Endothelial cell of umbilical vein (primary cell): ENCODE data around the gene GALNT17. TPM values are rescaled to one million over a fixed set of nuclear protein-coding genes. Genes with fewer than 3 reads are reported as not detected.

Experiments
- BruUV-seq: library from RNA; stranded (reverse); fragments of 400-500 nt; replicated peaks from 2 replicates; lab custom pipeline; 2021; lab: Mats Ljungman, UMichigan
- CTCF ChIA-PET: fragments of 300-600, 350-600 bp; sonication (Branson Sonifier 250); formaldehyde crosslinking; loops from one replicate; lab custom pipeline; 2021; ENCODE audit warnings: antibody characterized with exemption, inconsistent platforms; lab: Charles Lee
- POLR2A ChIA-PET: fragments of 300-600, 350-600 bp; sonication (Branson Sonifier 250); formaldehyde crosslinking; loops from one replicate; lab custom pipeline; 2021; ENCODE audit warnings: antibody characterized with exemption, inconsistent platforms; lab: Charles Lee
- DNase-seq: peaks from one replicate; pipeline ENCODE4 v3.0.0-alpha.2; 2011; ENCODE audit warnings: low read depth, low spot score
- FAIRE-seq: peaks from 2 replicates; lab custom pipeline; 2011; peaks lifted over from hg19 to GRCh38; lab: Jason Lieb, UNC
- H2AFZ ChIP-seq: 2 replicates; pipeline ENCODE4 v1.6.0; 2012; ENCODE audit warnings: low read depth, low read length, control low read depth, inconsistent platforms
- H3K27ac ChIP-seq: 2 replicates; pipeline ENCODE4 v1.5.1; 2011; ENCODE audit warnings: low read depth, mild to moderate bottlenecking, control low read depth, low read length, moderate library complexity; ENCODE audit not compliant: insufficient read depth
- H3K27me3 ChIP-seq, 2 experiments: 2 replicates each; pipeline versions ENCODE4 v1.6.0 to v1.6.1; 2011; ENCODE audit warnings: low read length in 2 of 2, mixed read lengths in 1 of 2; ENCODE audit not compliant: control insufficient read depth in 2 of 2, insufficient read depth in 2 of 2
- H3K36me3 ChIP-seq, 2 experiments: 2 replicates in 1 of 2; 3 replicates in 1 of 2; pipeline ENCODE4 v1.5.1; 2011; ENCODE audit warnings: low read length in 2 of 2, mild to moderate bottlenecking in 1 of 2, moderate library complexity in 1 of 2; ENCODE audit not compliant: control insufficient read depth in 2 of 2, insufficient read depth in 2 of 2; ENCODE audit errors: extremely low read depth in 1 of 2
- H3K4me1 ChIP-seq: 3 replicates; pipeline ENCODE4 v1.5.1; 2011; ENCODE audit warnings: mild to moderate bottlenecking, low read length; ENCODE audit not compliant: control insufficient read depth, insufficient read depth; ENCODE audit errors: extremely low read depth
- H3K4me2 ChIP-seq: 2 replicates; pipeline ENCODE4 v1.6.1; 2011; ENCODE audit warnings: low read length, control low read depth, mixed read lengths; ENCODE audit not compliant: insufficient read depth
- H3K4me3 ChIP-seq, 3 experiments: fragments of 200-600 bp in 1 of 3; sonication (generic), shearing (Covaris generic) in 1 of 3; replicated peaks in 1 of 3; 2 replicates each; pipeline ENCODE4 v1.5.1; 2011 to 2016; ENCODE audit warnings: control low read depth in 3 of 3, low read length in 3 of 3, mild to moderate bottlenecking in 2 of 3, inconsistent platforms in 1 of 3, low read depth in 1 of 3, moderate library complexity in 1 of 3; ENCODE audit not compliant: insufficient read depth in 1 of 3
- H3K79me2 ChIP-seq: 2 replicates; pipeline ENCODE4 v1.6.0; 2012; ENCODE audit warnings: low read length, inconsistent platforms; ENCODE audit not compliant: control insufficient read depth, insufficient read depth
- H3K9ac ChIP-seq: replicated peaks from 2 replicates; pipeline ENCODE3; 2011; ENCODE audit warnings: low read length, control low read depth; ENCODE audit not compliant: insufficient read depth; ENCODE audit errors: extremely low read depth
- H3K9me1 ChIP-seq: replicated peaks from 3 replicates; pipeline ENCODE4 v1.6.0; 2011; ENCODE audit warnings: mild to moderate bottlenecking, low read length; ENCODE audit not compliant: control insufficient read depth, insufficient read depth; ENCODE audit errors: extremely low read depth
- H3K9me3 ChIP-seq: replicated peaks from 2 replicates; pipeline ENCODE4 v1.5.1; 2012; ENCODE audit warnings: low read length, inconsistent platforms; ENCODE audit not compliant: control insufficient read depth, insufficient read depth
- H4K20me1 ChIP-seq: replicated peaks from 2 replicates; pipeline ENCODE3; 2011; ENCODE audit warnings: mild to moderate bottlenecking, low read length; ENCODE audit not compliant: control insufficient read depth, insufficient read depth; ENCODE audit errors: extremely low read depth
- CTCF ChIP-seq, 2 donors: IDR thresholded peaks; 1 replicate in 1 of 2; 2 replicates in 1 of 2; pipeline ENCODE4 v1.5.1; 2011; ENCODE audit warnings: low read length in 2 of 2, mild to moderate bottlenecking in 2 of 2, moderate library complexity in 2 of 2, control low read depth in 1 of 2, inconsistent platforms in 1 of 2, low read depth in 1 of 2; ENCODE audit not compliant: insufficient read depth in 1 of 2; ENCODE audit errors: extremely low read depth in 1 of 2
- EZH2 ChIP-seq: IDR thresholded peaks from 2 replicates; pipeline ENCODE4 v1.6.1; 2012; ENCODE audit warnings: borderline replicate concordance, low read depth, mild to moderate bottlenecking, moderate library complexity, low read length, inconsistent platforms; ENCODE audit not compliant: severe bottlenecking
- FOS ChIP-seq: IDR thresholded peaks from 2 replicates; pipeline ENCODE4 v1.6.1; 2011; ENCODE audit warnings: mild to moderate bottlenecking, low read length, moderate library complexity, borderline replicate concordance; ENCODE audit not compliant: insufficient read depth
- GATA2 ChIP-seq: IDR thresholded peaks from 2 replicates; pipeline ENCODE4 v1.7.0; 2011; ENCODE audit warnings: low read depth, mild to moderate bottlenecking, moderate library complexity, mixed read lengths, low read length; ENCODE audit not compliant: insufficient read length, insufficient read depth
- JUN ChIP-seq: IDR thresholded peaks from 2 replicates; pipeline ENCODE4 v1.6.1; 2011; ENCODE audit warnings: borderline replicate concordance, low read depth; ENCODE audit not compliant: insufficient read length, insufficient read depth
- MAX ChIP-seq: IDR thresholded peaks from 2 replicates; pipeline ENCODE4 v1.6.1; 2011; ENCODE audit not compliant: insufficient read depth, insufficient read length
- MYC ChIP-seq: IDR thresholded peaks from one replicate; pipeline ENCODE4 v1.6.1; 2011; ENCODE audit warnings: mild to moderate bottlenecking, low read depth, low read length
- POLR2A ChIP-seq: IDR thresholded peaks from 2 replicates; pipeline ENCODE4 v1.6.1; 2012; ENCODE audit warnings: low read depth, mild to moderate bottlenecking, control low read depth, low read length
- POLR2AphosphoS5 ChIP-seq: IDR thresholded peaks from 2 replicates; pipeline ENCODE4 v1.6.1; 2012; ENCODE audit warnings: low read depth, mild to moderate bottlenecking, control low read depth, low read length, moderate library complexity; ENCODE audit not compliant: insufficient read depth
- dilution Hi-C: fragments of 300-500 bp; cut with MboI; formaldehyde crosslinking; loops from one replicate; pipeline ENCODE4 v1.15.0; 2019; ENCODE audit warnings: low sequenced_read_pairs; ENCODE audit not compliant: extremely low pct_ligation_motif_present
- intact Hi-C: fragments of 100-400 bp; cut with micrococcal nuclease; formaldehyde crosslinking; loops from one replicate; pipeline ENCODE4 v1.10.0; 2022
- polyA plus RNA-seq, 4 experiments: library from polyadenylated mRNA; depleted of rRNA in 3 of 4; stranded (reverse) in 3 of 4; unstranded in 1 of 4; fragments of >200 nt; gene quantifications; 2 replicates each; pipeline versions ENCODE4 v1.2.1 to v1.2.3, GENCODE V29; 2011 to 2012; ENCODE audit warnings: missing spikeins in 1 of 4
- total RNA-seq: library from RNA; stranded (reverse); gene quantifications from 2 replicates; pipeline ENCODE4 v1.2.3, GENCODE V29; 2021

Gene GALNT17
- total and polyA plus RNA-seq, 2 donors (not counting 3 experiments of a cell fraction or from before 2014, with no cell fraction given), result not detected

DNA sequence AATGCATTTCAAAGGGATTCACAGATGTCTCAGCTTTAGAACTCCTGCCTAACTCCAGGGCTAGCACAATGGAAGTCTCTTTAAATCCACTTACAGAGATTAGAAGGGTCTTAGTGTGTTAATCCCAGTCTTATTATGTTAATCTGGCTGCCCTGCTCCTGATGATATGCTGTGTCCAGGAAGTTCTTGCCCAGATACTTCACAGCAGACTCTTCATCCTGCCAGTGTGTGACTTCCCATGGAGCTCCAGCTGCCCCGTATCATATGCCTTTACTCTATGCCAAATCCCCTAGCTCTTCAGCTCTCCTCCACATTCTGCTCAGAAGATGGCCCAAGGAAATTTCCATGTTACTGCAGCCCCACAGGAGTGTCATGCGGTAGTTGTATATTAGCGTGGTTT lies 533.8 kb downstream of the GALNT17 start:
- dilution Hi-C loops (no loop called here), intact Hi-C loops (no loop called here)
- DNase-seq, result no peak
- no TSS peak for BruUV-seq
- no peak for TF ChIP-seq JUN
- TF ChIP-seq MYC, result no peak
- TF ChIP-seq CTCF (IDR thresholded peaks at IDR 0.05; ENCODE audit: extremely low read depth in 1 of 2, insufficient read depth in 1 of 2, low read depth in 1 of 2, low read length in 2 of 2), result no peak
- no peak for TF ChIP-seq POLR2AphosphoS5
- no peak for TF ChIP-seq FOS
- no peak for TF ChIP-seq EZH2
- TF ChIP-seq GATA2, result no peak
- no peak for TF ChIP-seq MAX
- TF ChIP-seq POLR2A, result no peak
- H3K36me3 ChIP-seq, result no peaks in the 10 kb centered on the region
- H3K9me3 ChIP-seq, result peaks cover 3% of the 10 kb centered on the region
- H3K9me1 ChIP-seq, result no peaks in the 10 kb centered on the region
- H3K4me2 ChIP-seq, result no peak overlapping the region
- POLR2A ChIA-PET, result no interaction called here
- H3K4me3 ChIP-seq, result no peak overlapping the region
- no peak overlapping the region for H3K9ac ChIP-seq
- H3K4me1 ChIP-seq, result no peaks in the 10 kb centered on the region
- no peak overlapping the region for H3K27ac ChIP-seq
- H3K27me3 ChIP-seq, result no peaks in the 10 kb centered on the region
- no peaks in the 10 kb centered on the region for H3K79me2 ChIP-seq
- CTCF ChIA-PET, result no interaction called here
- no peak overlapping the region for H2AFZ ChIP-seq
- FAIRE-seq, result no peak
- H4K20me1 ChIP-seq, result no peaks in the 10 kb centered on the region
